HEK293 (cell line): ENCODE measurements around the gene MTMR3.

Experiments
- CTCF ChIA-PET: fragments of 350-600 bp; formaldehyde crosslinking; extraction: SDS; loops from one replicate; lab custom pipeline; 2021; ENCODE audit warnings: antibody characterized with exemption; lab: Yijun Ruan, JAX
- POLR2A ChIA-PET: fragments of 300-600 bp; formaldehyde crosslinking; extraction: SDS; loops from one replicate; lab custom pipeline; 2020; ENCODE audit warnings: antibody characterized with exemption, inconsistent platforms; lab: Yijun Ruan, JAX
- H3K27ac ChIP-seq: fragments of 200-500 bp; sonication (Bioruptor generic); 2 replicates; pipeline ENCODE4 v1.5.1; 2014; ENCODE audit warnings: low read depth, low read length, control low read depth, inconsistent platforms; ENCODE audit errors: extremely low read depth
- H3K36me3 ChIP-seq, 2 experiments: fragments of 200-500 bp in 1 of 2; sonication (Bioruptor generic) in 1 of 2; 1 replicate in 1 of 2; 2 replicates in 1 of 2; pipeline ENCODE4 v1.5.1; 2014 to 2017; ENCODE audit warnings: inconsistent platforms in 2 of 2, low read length in 2 of 2; ENCODE audit not compliant: control insufficient read depth in 2 of 2, insufficient read depth in 1 of 2
- H3K4me1 ChIP-seq: fragments of 200-500 bp; sonication (Bioruptor generic); 2 replicates; pipeline ENCODE4 v1.5.1; 2014; ENCODE audit warnings: mild to moderate bottlenecking, low read length, inconsistent platforms; ENCODE audit not compliant: control insufficient read depth, insufficient read depth
- H3K4me3 ChIP-seq: 2 replicates; pipeline ENCODE4 v1.5.1; 2011; ENCODE audit warnings: low read depth, mild to moderate bottlenecking, control low read depth, low read length, moderate library complexity
- H3K9me3 ChIP-seq: fragments of 200-500 bp; sonication (Bioruptor generic); 2 replicates; pipeline ENCODE4 v1.5.1; 2014; ENCODE audit warnings: low read depth, low read length, inconsistent platforms; ENCODE audit not compliant: control insufficient read depth, insufficient read depth
- GLIS1 ChIP-seq: fragments of 450-650 bp; formaldehyde crosslinking; IDR thresholded peaks from 2 replicates; pipeline ENCODE4 v1.5.1; 2016; ENCODE audit warnings: missing biosample characterization, missing genetic modification characterization
- PRDM6 ChIP-seq: fragments of 450-650 bp; formaldehyde crosslinking; IDR thresholded peaks from 2 replicates; pipeline ENCODE4 v1.5.1; 2017; ENCODE audit warnings: missing biosample characterization, missing genetic modification characterization
- WT1 ChIP-seq: fragments of 450-650 bp; formaldehyde crosslinking; IDR thresholded peaks from 2 replicates; pipeline ENCODE4 v1.5.1; 2016; ENCODE audit warnings: missing biosample characterization, missing genetic modification characterization
- YY2 ChIP-seq: fragments of 450-650 bp; formaldehyde crosslinking; IDR thresholded peaks from 2 replicates; pipeline ENCODE4 v1.5.1; 2016; ENCODE audit warnings: missing biosample characterization, missing genetic modification characterization
- ZBTB7A ChIP-seq: fragments of 450-650 bp; formaldehyde crosslinking; IDR thresholded peaks from 2 replicates; pipeline ENCODE4 v1.5.1; 2016; ENCODE audit warnings: low read depth, missing biosample characterization, missing genetic modification characterization
- ZIC2 ChIP-seq: fragments of 450-650 bp; formaldehyde crosslinking; IDR thresholded peaks from 2 replicates; pipeline ENCODE4 v1.5.1; 2016; ENCODE audit warnings: missing biosample characterization, missing genetic modification characterization
- ZNF121 ChIP-seq: fragments of 450-650 bp; formaldehyde crosslinking; IDR thresholded peaks from 2 replicates; pipeline ENCODE4 v1.5.1; 2016; ENCODE audit warnings: missing biosample characterization, missing genetic modification characterization
- ZNF169 ChIP-seq: fragments of 450-650 bp; formaldehyde crosslinking; IDR thresholded peaks from 2 replicates; pipeline ENCODE4 v1.5.1; 2016; ENCODE audit warnings: missing biosample characterization, missing genetic modification characterization
- ZNF18 ChIP-seq: fragments of 450-650 bp; formaldehyde crosslinking; IDR thresholded peaks from 2 replicates; pipeline ENCODE4 v1.5.1; 2016; ENCODE audit warnings: missing biosample characterization, missing genetic modification characterization
- ZNF335 ChIP-seq: fragments of 450-650 bp; formaldehyde crosslinking; conservative IDR thresholded peaks from 2 replicates; pipeline ENCODE4 v1.5.1; 2016; ENCODE audit warnings: missing biosample characterization, missing genetic modification characterization
- ZNF341 ChIP-seq: fragments of 450-650 bp; formaldehyde crosslinking; IDR thresholded peaks from 2 replicates; pipeline ENCODE4; 2016; ENCODE audit warnings: low read depth, missing biosample characterization, missing genetic modification characterization
- ZNF394 ChIP-seq: fragments of 450-650 bp; formaldehyde crosslinking; IDR thresholded peaks from 2 replicates; pipeline ENCODE4 v1.5.1; 2016; ENCODE audit warnings: missing biosample characterization, missing genetic modification characterization, mild to moderate bottlenecking, moderate library complexity, borderline replicate concordance
- ZNF48 ChIP-seq: fragments of 450-650 bp; formaldehyde crosslinking; IDR thresholded peaks from 2 replicates; pipeline ENCODE4 v1.5.1; 2016; ENCODE audit warnings: missing biosample characterization, missing genetic modification characterization
- ZNF549 ChIP-seq: fragments of 450-650 bp; IDR thresholded peaks from 2 replicates; pipeline ENCODE4 v1.5.1; 2018; ENCODE audit warnings: missing biosample characterization, missing genetic modification characterization, mild to moderate bottlenecking, inconsistent platforms, moderate library complexity
- ZNF561 ChIP-seq: fragments of 450-650 bp; IDR thresholded peaks from 2 replicates; pipeline ENCODE4 v1.5.1; 2018; ENCODE audit warnings: missing biosample characterization, missing genetic modification characterization, borderline replicate concordance
- ZNF600 ChIP-seq: fragments of 450-650 bp; formaldehyde crosslinking; IDR thresholded peaks from 2 replicates; pipeline ENCODE4 v1.5.1; 2016; ENCODE audit warnings: missing biosample characterization, missing genetic modification characterization
- ZNF645 ChIP-seq: fragments of 450-650 bp; formaldehyde crosslinking; IDR thresholded peaks from 2 replicates; pipeline ENCODE4; 2016; ENCODE audit warnings: missing biosample characterization, missing genetic modification characterization
- ZNF830 ChIP-seq: fragments of 450-650 bp; IDR thresholded peaks from 2 replicates; pipeline ENCODE4 v1.5.0; 2018; ENCODE audit warnings: missing biosample characterization, missing genetic modification characterization, low read depth, mild to moderate bottlenecking, moderate library complexity
- TF ChIP-seq, protein P1 (sequence below): fragments of 450-650 bp; IDR thresholded peaks from 2 replicates; pipeline ENCODE4 v1.5.1; 2018; ENCODE audit warnings: missing biosample characterization, mild to moderate bottlenecking, missing genetic modification characterization
- TF ChIP-seq, protein P2 (sequence below): fragments of 450-650 bp; formaldehyde crosslinking; IDR thresholded peaks from 2 replicates; pipeline ENCODE4 v1.5.1; 2016; ENCODE audit warnings: missing biosample characterization, missing genetic modification characterization

The MTMR3 gene

GRCh38 chr22:29917052-29917902, 34.3 kb downstream of the MTMR3 start:
- no peaks in the 10 kb centered on the region for H3K36me3 ChIP-seq
- peak overlapping the region; percentile 29; the same call in 1 of the 2 replicates for H3K27ac ChIP-seq
- ChIA-PET CTCF (interaction anchor here (2.0 kb wide), 1 partner anchor 88 kb away, joined by 7 read pairs; no protein-coding TSS in a partner anchor), POLR2A (no interaction called here)
- peak; percentile 30; the same call in 1 of the 2 replicates for TF ChIP-seq ZNF394 (tag by site-specific recombination)
- TF ChIP-seq ZNF48 (tag by site-specific recombination), result no peak
- TF ChIP-seq ZNF341 (tag by site-specific recombination), result no peak
- TF ChIP-seq ZNF549 (tag by site-specific recombination), result no peak
- TF ChIP-seq PRDM6 (tag by site-specific recombination), result 0 out of 2 replicates have a peak, but pooled peaks have one; percentile 16
- TF ChIP-seq, protein P1, sequence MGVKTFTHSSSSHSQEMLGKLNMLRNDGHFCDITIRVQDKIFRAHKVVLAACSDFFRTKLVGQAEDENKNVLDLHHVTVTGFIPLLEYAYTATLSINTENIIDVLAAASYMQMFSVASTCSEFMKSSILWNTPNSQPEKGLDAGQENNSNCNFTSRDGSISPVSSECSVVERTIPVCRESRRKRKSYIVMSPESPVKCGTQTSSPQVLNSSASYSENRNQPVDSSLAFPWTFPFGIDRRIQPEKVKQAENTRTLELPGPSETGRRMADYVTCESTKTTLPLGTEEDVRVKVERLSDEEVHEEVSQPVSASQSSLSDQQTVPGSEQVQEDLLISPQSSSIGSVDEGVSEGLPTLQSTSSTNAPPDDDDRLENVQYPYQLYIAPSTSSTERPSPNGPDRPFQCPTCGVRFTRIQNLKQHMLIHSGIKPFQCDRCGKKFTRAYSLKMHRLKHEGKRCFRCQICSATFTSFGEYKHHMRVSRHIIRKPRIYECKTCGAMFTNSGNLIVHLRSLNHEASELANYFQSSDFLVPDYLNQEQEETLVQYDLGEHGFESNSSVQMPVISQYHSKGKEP (tag by site-specific recombination), result peak; percentile 68
- 0 out of 2 replicates have a peak, but pooled peaks have one; percentile 17 for TF ChIP-seq ZIC2
- peak; percentile 75 for TF ChIP-seq WT1 (tag by site-specific recombination)
- H3K4me3 ChIP-seq, result no peak overlapping the region
- peaks cover 55% of the 10 kb centered on the region for H3K4me1 ChIP-seq
- H3K9me3 ChIP-seq, result no peaks in the 10 kb centered on the region

- POLR2A ChIA-PET, result interaction anchor here (0.5 kb wide), 1 partner anchor 514 kb away, joined by 4 read pairs; no protein-coding TSS in a partner anchor
- TF ChIP-seq ZNF335 (tag by site-specific recombination) (no peak), ZNF600 (no peak), YY2 (tag by site-specific recombination) (no peak), ZNF561 (no peak), ZNF121 (tag by site-specific recombination) (no peak), ZNF48 (tag by site-specific recombination) (no peak), ZBTB7A (no peak), ZNF830 (tag by site-specific recombination) (no peak), ZNF18 (tag by site-specific recombination) (no peak), GLIS1 (tag by site-specific recombination) (no peak), ZNF169 (tag by site-specific recombination) (no peak), ZNF645 (no peak)
- TF ChIP-seq, protein P2, sequence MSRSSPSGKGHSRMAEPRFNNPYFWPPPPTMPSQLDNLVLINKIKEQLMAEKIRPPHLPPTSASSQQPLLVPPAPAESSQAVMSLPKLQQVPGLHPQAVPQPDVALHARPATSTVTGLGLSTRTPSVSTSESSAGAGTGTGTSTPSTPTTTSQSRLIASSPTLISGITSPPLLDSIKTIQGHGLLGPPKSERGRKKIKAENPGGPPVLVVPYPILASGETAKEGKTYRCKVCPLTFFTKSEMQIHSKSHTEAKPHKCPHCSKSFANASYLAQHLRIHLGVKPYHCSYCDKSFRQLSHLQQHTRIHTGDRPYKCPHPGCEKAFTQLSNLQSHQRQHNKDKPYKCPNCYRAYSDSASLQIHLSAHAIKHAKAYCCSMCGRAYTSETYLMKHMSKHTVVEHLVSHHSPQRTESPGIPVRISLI (tag by site-specific recombination), result no peak
- TF ChIP-seq, all 188 proteins: peak for 0
Measured at GRCh38 chr22:29925402-29925801, 42.4 kb downstream of the MTMR3 start.

More at GRCh38 chr22:29925402-29925801, 42.4 kb downstream of the MTMR3 start:
- H3K9me3 ChIP-seq, result no peaks in the 10 kb centered on the region
- no peaks in the 10 kb centered on the region for H3K4me1 ChIP-seq
- H3K4me3 ChIP-seq, result no peak overlapping the region
- CTCF ChIA-PET, result interaction anchor here (0.6 kb wide), 3 partner anchors 23 to 457 kb away, joined by 3 to 4 read pairs (median 3); no protein-coding TSS in a partner anchor
- no peak overlapping the region for H3K27ac ChIP-seq
- no peaks in the 10 kb centered on the region for H3K36me3 ChIP-seq
